ENCODE measurements around the gene NR2C1.

- TF ChIP-seq POLR2A (IDR thresholded peaks at IDR 0.05) (no peak), CTCF (IDR thresholded peaks at IDR 0.05) (no peak), EP300 (IDR thresholded peaks at IDR 0.05) (no peak), POLR2AphosphoS5 (IDR thresholded peaks at IDR 0.05) (no peak)
Measured at GRCh38 chr12:95022477-95022876, 50.9 kb downstream of the NR2C1 start.
